NCI-H748 (cell line): Measurements from ENCODE around the gene LZTS2.

Source experiments
- DNase-seq: peaks from one replicate; lab custom pipeline; 2025; ENCODE audit not compliant: unreplicated experiment; lab: John Stamatoyannopoulos, UW

Gene LZTS2

GRCh38 chr10:100998183-100998990 lies 1.2 kb upstream of the LZTS2 start:
- peak; percentile 87 for DNase-seq

DNA sequence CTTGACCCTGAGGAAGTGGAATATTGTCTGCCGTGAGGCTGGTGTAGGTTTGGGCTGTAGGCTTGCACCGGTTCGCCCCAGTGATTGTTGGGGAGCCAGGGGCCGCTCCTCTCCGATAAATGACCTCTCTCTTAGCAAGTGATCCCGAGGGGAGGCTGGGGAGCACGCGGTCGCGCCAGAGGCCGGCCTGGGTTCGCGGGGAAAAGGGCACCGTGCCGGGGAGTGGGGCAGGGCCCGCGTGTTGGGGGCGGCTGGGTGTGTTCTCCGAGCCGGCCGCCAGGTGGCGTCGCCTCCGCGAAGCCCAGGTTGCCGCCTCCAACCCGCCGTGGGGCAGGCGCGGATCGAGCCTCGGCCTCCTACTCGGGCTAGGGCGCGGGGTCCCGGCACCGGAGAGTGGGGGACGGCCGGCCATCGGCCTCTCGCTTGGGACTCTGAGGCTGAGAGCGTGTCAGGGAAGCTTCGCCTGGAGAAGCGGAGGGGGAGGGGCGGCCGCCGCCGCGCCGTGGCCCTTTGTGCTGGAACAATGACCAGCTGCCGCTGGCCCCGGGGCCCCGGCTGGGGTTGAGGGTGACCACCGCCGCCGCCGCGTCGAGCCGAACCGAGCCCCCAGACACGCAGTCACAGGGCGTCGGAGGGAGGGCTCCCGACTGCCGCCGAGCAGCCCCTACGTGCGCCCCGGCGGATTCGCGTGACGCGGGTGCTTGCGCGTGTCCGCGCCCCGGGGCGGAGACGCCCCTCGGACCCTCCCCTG lies 442 bp upstream of the LZTS2 start:
- DNase-seq, result peak; percentile 71

DNA sequence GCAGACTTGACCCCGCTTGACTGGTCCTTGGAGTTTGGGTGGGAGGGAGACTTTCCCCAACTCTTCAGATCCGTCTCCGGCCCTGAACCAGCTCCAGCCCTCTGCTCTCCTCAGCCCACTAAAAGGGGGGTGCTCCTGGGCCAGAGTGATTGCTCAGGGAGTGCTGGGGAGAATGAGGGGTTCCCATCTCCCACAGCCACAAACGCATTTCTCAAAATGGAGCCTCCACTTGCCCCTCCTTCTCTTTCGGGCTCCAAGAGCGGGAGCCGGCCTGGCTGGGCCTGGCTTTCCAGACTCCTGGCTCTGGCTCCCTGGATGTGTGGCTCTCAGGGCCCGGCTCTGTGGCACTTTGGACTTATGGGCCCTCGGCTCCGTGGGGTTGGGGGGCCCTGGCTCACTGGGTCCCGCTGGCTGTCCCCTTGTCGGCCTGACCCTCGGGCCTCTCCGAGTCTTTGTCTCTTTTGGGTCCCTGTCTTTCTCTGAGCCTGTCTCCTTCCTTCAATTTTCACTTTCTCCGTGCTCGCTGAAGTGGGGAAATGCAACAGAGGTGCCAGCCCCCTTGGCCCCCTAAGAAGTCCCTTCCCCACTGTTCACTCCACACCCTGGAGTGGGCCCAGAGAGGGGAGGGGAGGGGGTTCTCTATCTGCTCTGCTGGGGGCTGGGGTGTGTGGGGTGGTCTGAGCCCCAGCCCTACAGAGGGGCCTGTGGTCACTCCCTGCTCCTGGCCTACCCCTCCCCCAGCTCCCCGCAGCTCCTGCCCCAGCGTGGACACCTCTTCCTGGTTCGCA lies 713 bp downstream of the LZTS2 start:
- peak; percentile 18 for DNase-seq

DNA sequence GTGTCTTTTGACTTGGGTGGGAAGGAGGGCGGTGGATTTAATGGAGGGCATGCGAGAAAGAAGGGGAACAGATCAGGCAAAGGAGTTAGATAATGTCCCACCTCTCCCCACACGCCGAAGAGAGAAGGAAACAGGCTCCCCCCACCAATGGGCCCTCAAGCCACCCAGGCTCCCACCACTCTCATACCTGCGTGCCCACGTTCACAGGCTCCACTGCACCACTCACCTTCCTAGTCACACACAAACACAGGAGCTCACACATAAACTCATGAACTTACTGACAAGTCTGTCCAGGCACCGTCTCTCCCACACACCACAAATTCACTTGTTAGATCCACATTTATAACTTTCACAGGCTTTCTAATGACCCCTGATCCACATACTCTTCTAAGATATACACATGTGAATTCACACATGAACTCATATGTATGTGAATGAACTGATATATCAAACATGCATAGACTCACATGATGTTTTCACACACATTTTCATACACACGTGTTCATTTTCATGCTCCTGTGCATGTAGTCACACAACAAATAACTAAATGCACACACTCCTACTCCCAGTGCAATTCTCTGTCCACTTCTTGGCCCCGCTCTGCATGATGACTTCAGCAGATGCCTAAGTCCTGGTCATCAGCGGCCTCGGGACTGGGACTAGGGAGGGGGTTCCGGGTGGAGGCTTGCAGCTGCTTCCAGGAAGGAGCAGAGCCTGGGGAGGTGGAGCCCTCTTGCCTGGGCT lies 1.5 kb downstream of the LZTS2 start:
- no peak for DNase-seq

DNA sequence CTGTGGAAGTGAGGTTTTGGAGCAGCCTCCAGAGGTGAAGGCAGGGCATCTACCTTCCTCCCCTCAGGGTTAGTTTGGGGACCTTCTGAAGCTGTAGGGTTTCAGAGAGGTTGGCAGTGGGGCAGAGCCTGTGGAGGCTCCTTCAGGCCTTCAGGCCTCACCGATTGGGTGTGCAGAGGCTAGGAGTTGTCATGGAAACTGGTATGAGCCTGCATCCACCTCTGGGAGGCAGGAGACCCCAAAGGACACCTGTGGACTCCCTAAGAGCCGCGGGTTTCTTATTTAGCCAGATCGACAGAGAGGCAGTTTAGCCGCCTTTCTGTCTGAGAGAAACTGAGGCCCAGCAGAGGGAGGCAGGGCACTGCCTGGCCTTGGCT lies 2.0 kb downstream of the LZTS2 start:
- no peak for DNase-seq

DNA sequence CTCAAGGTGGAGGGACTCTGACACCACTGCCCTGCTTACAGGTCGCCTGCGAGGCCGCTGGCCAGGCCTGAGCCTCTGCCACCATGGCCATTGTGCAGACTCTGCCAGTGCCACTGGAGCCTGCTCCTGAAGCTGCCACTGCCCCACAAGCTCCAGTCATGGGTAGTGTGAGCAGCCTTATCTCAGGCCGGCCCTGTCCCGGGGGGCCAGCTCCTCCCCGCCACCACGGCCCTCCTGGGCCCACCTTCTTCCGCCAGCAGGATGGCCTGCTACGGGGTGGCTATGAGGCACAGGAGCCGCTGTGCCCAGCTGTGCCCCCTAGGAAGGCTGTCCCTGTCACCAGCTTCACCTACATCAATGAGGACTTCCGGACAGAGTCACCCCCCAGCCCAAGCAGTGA lies 2.8 kb downstream of the LZTS2 start:
- DNase-seq, result no peak

GRCh38 chr10:101003639-101004206 lies 4.1 kb downstream of the LZTS2 start:
- DNase-seq, result no peak

DNA sequence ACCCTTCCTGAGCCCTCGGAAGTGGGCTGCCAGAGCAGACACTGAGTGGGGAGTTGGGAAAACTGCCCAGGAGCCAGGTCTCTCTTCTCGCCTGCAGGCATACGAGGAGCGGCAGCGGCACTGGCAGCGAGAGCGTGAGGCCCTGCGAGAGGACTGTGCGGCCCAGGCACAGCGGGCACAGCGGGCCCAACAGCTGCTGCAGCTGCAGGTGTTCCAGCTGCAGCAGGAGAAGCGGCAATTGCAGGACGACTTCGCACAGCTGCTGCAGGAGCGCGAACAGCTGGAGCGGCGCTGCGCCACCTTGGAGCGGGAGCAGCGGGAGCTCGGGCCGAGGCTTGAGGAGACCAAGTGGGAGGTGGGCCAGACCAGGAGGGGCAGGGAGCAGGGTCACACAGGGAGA lies 5.8 kb downstream of the LZTS2 start:
- no peak for DNase-seq

- DNase-seq, result no peak
Observed at GRCh38 chr10:101005869-101006567, 6.4 kb downstream of the LZTS2 start.

GRCh38 chr10:101006593-101007098 lies 7.0 kb downstream of the LZTS2 start:
- DNase-seq, result no peak

DNA sequence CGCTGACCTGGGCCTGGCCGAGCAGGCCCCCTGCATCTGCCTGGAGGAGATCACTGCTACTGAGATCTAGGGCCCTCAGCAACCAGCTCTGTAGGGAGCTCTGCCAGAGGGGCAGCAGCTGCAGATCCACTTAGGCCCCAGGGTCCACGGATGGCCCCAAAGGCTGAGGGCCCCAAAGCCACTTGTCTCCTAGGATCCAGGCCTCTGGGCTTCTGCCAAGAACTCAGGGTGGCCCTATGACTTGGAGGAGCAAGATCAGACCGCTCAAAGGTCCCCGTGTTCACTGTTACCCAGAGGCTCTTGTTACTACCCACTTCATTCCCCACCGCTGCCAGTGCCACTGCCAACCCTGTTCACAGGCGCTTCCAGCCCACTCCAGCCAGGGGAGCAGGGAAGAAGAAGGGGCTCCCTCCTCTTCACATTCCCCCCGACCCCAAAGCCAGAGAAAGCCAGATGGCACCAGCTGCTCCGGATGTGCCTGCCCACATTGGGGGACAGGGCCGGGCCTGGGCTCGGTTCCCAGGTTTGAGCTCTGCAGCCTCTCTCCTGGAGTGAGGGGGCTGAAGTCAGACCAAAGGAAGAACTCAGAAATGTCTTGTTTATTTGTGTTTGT lies 7.6 kb downstream of the LZTS2 start:
- no peak for DNase-seq

DNA sequence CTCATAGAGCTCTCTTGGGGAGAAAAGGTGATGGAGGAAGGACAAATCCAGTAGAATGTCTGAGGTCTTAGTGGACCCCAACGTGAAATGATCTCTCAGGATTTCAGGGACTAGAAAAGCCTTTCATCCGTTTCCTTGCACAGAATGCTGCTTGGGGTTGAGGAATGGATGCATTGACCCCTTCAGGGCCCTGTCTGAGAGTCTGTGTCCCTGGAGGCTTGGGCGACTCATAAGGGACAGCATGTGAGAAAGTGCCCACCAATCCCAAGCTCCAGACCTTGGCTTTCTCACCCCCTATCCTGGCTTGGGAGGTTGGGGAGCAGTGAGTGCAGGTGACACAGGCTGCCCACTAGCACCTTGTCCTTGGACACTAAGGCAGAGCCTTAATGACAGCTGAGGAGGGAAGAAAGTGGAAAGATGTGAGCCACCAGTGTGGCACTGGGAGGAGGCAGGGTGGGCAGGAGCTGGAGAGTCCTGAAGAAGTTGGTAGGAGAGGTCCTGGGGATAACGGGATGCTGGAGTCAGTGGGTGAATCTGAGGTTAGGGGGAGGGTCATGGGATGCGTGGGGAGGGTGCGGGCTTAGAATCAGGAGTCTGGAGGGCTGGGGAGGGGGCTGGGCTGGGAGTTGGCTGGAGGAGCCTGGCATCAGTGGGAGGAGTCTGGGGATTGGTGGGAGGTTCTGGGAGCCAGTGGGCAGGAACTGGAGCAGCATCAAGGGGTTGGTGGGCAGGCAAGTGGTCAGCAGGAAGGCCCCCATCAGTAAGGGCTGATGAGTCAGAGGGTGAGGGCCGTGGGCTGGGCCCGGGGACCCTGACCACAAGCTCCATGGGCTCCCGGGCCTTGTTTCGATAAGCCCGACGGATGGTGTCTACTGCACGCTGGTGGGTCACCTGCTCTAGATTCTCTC lies 8.6 kb downstream of the LZTS2 start:
- no peak for DNase-seq

DNA sequence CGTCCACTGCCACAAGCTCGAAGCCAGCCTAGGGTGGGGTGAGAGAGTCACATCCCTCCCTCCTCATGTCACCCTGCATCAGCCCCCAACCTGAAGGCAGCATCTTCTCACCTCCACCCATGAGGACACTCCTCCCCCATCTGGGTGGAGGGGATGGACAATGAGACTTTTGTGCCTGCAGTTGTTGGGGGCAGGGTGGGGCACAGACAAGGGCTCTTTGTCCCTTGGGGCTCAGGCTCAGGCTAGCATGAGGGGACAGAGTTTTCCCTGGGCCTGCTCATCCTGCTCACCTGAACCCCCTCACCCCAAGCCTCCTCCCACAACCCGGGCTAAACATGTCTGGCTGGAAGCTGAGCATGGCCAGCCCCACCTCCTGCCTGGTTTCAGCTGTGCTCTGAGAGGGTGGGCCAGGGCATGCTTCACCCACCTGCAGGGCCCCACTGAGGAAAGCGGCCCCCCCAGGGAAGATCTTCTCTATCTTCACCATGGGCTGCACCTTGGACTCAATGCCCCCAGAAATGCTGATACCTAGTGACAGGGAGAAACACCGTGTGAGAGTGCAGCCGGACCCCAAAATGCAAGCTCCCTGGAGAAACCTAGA lies 9.3 kb downstream of the LZTS2 start:
- no peak for DNase-seq

GRCh38 chr10:101010329-101010728 lies 10.7 kb downstream of the LZTS2 start:
- no peak for DNase-seq

DNA sequence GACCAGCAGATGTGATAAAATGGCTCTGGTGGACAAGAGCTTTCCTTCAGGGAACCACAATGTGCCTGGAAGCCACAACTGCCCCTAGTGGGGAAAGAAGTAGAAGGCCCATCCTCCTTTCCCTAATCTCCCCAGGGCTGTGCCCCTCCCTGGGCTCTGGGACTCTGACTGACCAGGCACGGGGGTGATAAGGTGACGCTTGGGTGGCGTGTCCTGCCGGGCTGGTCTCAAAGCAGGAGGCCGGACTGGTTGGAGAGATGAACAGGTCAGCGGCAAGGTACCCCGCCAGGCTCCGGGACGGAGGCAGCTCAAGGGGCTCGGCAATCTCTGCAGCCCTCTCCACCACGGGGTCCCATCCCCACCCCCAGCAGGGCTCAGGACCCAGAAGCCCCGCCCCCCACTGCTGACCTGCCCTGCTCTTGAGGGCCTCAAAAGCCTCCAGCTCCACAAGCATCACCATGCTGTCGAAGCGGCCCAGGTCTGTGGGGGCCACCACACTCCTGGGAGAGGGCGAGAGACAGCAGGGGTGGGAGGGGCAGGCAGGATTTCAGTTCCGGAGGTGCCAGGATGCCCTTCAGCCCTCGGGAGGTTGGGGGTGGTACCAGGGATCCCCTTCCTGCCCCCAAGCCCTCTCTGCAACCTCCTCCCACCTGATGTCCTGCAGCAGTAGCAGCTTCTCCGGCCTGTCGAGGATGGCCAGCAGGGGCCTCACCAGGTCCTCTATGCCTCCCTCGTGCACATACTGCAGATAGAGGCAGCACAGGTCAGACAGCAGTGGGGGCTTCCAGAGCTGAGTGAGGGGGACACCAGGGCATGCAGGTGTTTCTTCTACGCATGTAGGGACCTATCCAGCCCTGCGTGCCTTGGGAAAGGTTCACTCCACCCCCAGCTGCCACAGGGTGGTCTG lies 12.2 kb downstream of the LZTS2 start:
- DNase-seq, result no peak

DNA sequence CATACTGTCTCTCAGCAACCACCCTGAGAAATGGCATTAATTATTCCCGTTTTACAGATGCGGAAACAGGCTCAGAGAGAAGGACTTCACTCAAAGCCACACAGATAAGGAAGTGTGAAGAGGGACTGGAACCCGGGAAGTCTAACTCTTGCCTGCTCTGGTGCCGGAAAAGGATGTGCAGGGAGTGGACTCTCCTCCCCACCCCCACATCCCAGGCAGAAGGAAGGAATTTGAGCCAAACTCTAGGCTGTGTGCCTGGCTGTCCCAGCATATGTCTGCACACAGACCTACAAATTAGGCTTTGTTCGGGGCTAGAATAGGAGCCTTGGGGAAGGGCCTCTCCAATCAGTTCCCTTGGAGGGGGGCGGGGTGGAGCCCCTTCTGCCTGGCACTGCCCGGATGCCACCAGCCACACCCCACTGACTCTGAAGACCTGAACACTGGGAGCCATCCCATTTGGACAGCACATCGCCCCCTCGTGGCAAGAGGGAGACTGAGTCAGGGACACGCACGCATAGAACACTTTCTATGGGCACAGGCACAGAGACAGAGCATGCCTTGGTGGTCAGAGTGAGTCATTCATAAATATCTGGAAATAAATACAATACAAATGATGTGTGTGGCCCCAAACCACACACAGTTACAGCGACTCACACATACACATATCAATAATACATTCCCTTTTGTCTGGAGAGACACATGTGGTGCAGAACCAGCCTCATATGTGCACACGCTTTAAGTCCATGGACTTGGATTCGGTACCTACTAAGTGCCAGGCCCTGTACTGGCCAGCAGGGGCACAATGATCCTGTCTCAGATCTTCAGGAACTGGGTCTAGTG lies 13.1 kb downstream of the LZTS2 start:
- DNase-seq, result peak; percentile 81
